Caco-2 (cell line): ENCODE results near the gene ANKRD26. TPM values are rescaled to one million over a fixed set of nuclear protein-coding genes. Genes with fewer than 3 reads are reported as not detected.
A peak's percentile ranks its signal among the peaks of the same experiment; 100 is the strongest.

Experiments
- BruUV-seq: library from RNA; stranded (reverse); fragments of 400-500 nt; replicated peaks from 2 replicates; lab custom pipeline; 2021; lab: Mats Ljungman, UMichigan
- CTCF ChIA-PET: fragments of 300-600 bp; sonication (Branson Sonifier 250); formaldehyde crosslinking; loops from one replicate; lab custom pipeline; 2022; ENCODE audit warnings: antibody characterized with exemption; lab: Charles Lee
- POLR2A ChIA-PET: fragments of 300-600 bp; sonication (Branson Sonifier 250); formaldehyde crosslinking; loops from one replicate; lab custom pipeline; 2022; ENCODE audit warnings: antibody characterized with exemption; lab: Charles Lee
- DNase-seq, 2 experiments: peaks; one replicate each; pipeline versions ENCODE4 v3.0.0 to v3.0.0-alpha.2; 2020 to 2022
- H3K27me3 ChIP-seq: replicated peaks from 2 replicates; pipeline ENCODE4 v1.6.0; 2011; ENCODE audit warnings: low read length; ENCODE audit not compliant: control insufficient read depth, insufficient read depth
- H3K36me3 ChIP-seq: 2 replicates; pipeline ENCODE4 v1.5.1; 2011; ENCODE audit warnings: low read length; ENCODE audit not compliant: control insufficient read depth, insufficient read depth
- H3K4me1 ChIP-seq: fragments of 250-450 bp; sonication (Bioruptor Pico); 2 replicates; pipeline ENCODE4 v1.5.1; 2020; ENCODE audit warnings: mild to moderate bottlenecking
- H3K4me3 ChIP-seq: 2 replicates; pipeline ENCODE4 v1.5.1; 2011; ENCODE audit warnings: low read depth, mild to moderate bottlenecking, control low read depth, low read length
- H3K9me3 ChIP-seq: fragments of 250-450 bp; sonication (Bioruptor Pico); 2 replicates; pipeline ENCODE4 v1.5.1; 2020; ENCODE audit warnings: mild to moderate bottlenecking, moderate library complexity
- H3K27ac Mint-ChIP-seq: one replicate; pipeline ENCODE4 v1.8.0; 2022; ENCODE audit warnings: mixed read lengths; ENCODE audit not compliant: unreplicated experiment
- H3K27me3 Mint-ChIP-seq: one replicate; pipeline ENCODE4 v1.8.0; 2022; ENCODE audit warnings: mixed read lengths; ENCODE audit not compliant: insufficient read depth, unreplicated experiment
- H3K36me3 Mint-ChIP-seq: one replicate; pipeline ENCODE4 v1.8.0; 2022; ENCODE audit warnings: mild to moderate bottlenecking, mixed read lengths; ENCODE audit not compliant: insufficient read depth, unreplicated experiment
- H3K4me1 Mint-ChIP-seq: one replicate; pipeline ENCODE4 v1.8.0; 2022; ENCODE audit warnings: low read depth, mixed read lengths; ENCODE audit not compliant: unreplicated experiment
- H3K4me3 Mint-ChIP-seq: one replicate; pipeline ENCODE4 v1.8.0; 2022; ENCODE audit warnings: mild to moderate bottlenecking, moderate library complexity, mixed read lengths; ENCODE audit not compliant: unreplicated experiment
- H3K9me3 Mint-ChIP-seq: one replicate; pipeline ENCODE4 v1.8.0; 2022; ENCODE audit warnings: mixed read lengths; ENCODE audit not compliant: unreplicated experiment
- CTCF ChIP-seq, 2 experiments: fragments of 200-600 bp in 1 of 2; IDR thresholded peaks; 1 replicate in 1 of 2; 2 replicates in 1 of 2; pipeline versions ENCODE4 v1.5.1 to v1.8.0; 2011 to 2022; ENCODE audit warnings: antibody characterized with exemption in 1 of 2, control low read depth in 1 of 2, inconsistent platforms in 1 of 2, low read depth in 1 of 2, low read length in 1 of 2, mild to moderate bottlenecking in 1 of 2, moderate library complexity in 1 of 2; ENCODE audit not compliant: insufficient read depth in 1 of 2, severe bottlenecking in 1 of 2, unreplicated experiment in 1 of 2
- intact Hi-C: fragments of 100-400 bp; cut with micrococcal nuclease; formaldehyde crosslinking; loops from one replicate; pipeline ENCODE4 v1.10.0; 2022; ENCODE audit not compliant: unreplicated experiment
- total RNA-seq: library from RNA; stranded (reverse); gene quantifications from 2 replicates; pipeline ENCODE4 v1.2.3, GENCODE V29; 2022

ANKRD26 gene
- total RNA-seq, 1 experiment from 2014 or later, result 16.2 TPM

- Histone ChIP-seq H3K36me3 (peaks cover 3% of the 10 kb centered on the region), H3K4me3 (no peak overlapping the region), H3K4me1 (no peaks in the 10 kb centered on the region), H3K9me3 (0 out of 2 replicates have a peak, but pooled peaks cover 3% of the 10 kb centered on the region), H3K27me3 (no peaks in the 10 kb centered on the region)
- H3K27me3 Mint-ChIP-seq, result no peaks in the 10 kb centered on the region
- peaks cover 10% of the 10 kb centered on the region for H3K9me3 Mint-ChIP-seq
- no TSS peak for BruUV-seq
- TF ChIP-seq CTCF (IDR thresholded peaks at IDR 0.05; ENCODE audit: insufficient read depth in 1 of 2, low read depth in 1 of 2, low read length in 1 of 2, severe bottlenecking in 1 of 2, unreplicated experiment in 1 of 2), result no peak
- no peaks in the 10 kb centered on the region for H3K4me1 Mint-ChIP-seq
- no peak for DNase-seq
- H3K36me3 Mint-ChIP-seq, result peaks cover 56% of the 10 kb centered on the region
- H3K27ac Mint-ChIP-seq, result no peak overlapping the region
- H3K4me3 Mint-ChIP-seq, result no peak overlapping the region
- POLR2A ChIA-PET, result no interaction called here
- intact Hi-C loops, result no loop called here
- CTCF ChIA-PET, result no interaction called here
These were observed 7.9 kb upstream of the ANKRD26 start for GRCh38 chr10:27108165-27108564.

DNA sequence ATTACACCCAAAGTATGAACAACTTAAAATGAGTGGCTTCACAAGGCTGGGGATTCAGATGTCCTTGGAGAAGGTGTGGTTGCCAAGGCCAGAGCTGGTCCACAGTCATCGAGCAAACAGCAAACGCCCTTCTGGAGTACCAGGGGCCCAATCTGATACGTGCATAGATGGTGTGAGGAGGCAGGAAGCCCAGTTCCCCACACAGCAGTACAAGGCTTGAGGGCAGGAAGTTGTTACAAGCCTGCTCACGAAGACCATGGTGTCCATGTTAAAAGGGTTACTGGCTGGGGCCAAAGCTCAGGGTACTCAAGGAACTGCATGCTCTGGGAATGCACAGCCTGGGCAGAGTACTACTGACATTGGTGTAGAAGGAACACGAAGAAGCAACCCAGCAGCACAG is 4.6 kb upstream of the ANKRD26 start:
- Mint-ChIP-seq H3K27me3 (peaks cover 2% of the 10 kb centered on the region), H3K4me3 (no peak overlapping the region), H3K4me1 (peaks cover 7% of the 10 kb centered on the region), H3K27ac (no peak overlapping the region), H3K9me3 (peaks cover 10% of the 10 kb centered on the region), H3K36me3 (peaks cover 47% of the 10 kb centered on the region)
- ChIA-PET POLR2A (interaction anchor here (0.5 kb wide), 1 partner anchor 60 kb away, joined by 3 read pairs; no protein-coding TSS in a partner anchor), CTCF (no interaction called here)
- no peaks in the 10 kb centered on the region for H3K27me3 ChIP-seq
- BruUV-seq, result no TSS peak
- H3K9me3 ChIP-seq, result no peaks in the 10 kb centered on the region
- intact Hi-C loops, result loop anchor here (5.0 kb wide), 1 partner anchor 137 kb away; the partner anchor contains the start of gene ACBD5
- H3K4me3 ChIP-seq, result no peak overlapping the region
- H3K36me3 ChIP-seq, result peaks cover 1% of the 10 kb centered on the region; the same call in 1 of the 2 replicates
- TF ChIP-seq CTCF (IDR thresholded peaks at IDR 0.05; ENCODE audit: insufficient read depth in 1 of 2, low read depth in 1 of 2, low read length in 1 of 2, severe bottlenecking in 1 of 2, unreplicated experiment in 1 of 2), result no peak
- no peak for DNase-seq
- no peaks in the 10 kb centered on the region; the same call in 1 of the 2 replicates for H3K4me1 ChIP-seq

DNA sequence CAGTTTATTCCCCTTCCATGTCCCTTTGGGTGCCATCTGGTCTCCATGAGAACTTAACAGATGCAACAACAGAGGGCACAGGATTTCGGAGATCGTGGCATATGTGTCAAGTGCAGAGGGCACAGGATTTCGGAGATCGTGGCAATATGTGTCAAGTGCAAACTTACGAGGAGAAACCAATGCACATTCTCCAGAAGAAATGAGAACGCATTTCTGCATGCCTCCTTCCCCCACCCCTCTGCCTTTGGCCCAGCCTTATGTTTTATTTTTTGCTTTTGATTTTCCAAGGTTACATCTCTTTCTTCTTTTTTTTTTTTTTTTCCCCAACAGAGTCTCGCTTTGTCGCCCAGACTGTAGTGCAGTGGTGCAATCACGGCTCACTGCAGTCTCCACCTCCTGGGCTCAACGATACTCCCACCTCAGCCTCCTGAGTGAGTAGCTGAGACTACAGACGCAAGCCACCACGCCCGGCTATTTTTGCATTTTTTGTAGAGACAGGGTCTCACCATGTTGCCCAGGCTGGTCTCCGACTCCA is 586 bp upstream of the ANKRD26 start:
- TF ChIP-seq CTCF (IDR thresholded peaks at IDR 0.05; ENCODE audit: insufficient read depth in 1 of 2, low read depth in 1 of 2, low read length in 1 of 2, severe bottlenecking in 1 of 2, unreplicated experiment in 1 of 2), result no peak
- Mint-ChIP-seq H3K4me1 (peaks cover 7% of the 10 kb centered on the region), H3K9me3 (no peaks in the 10 kb centered on the region), H3K27me3 (peaks cover 2% of the 10 kb centered on the region), H3K4me3 (peak overlapping the region; percentile 84), H3K27ac (peak overlapping the region; percentile 89), H3K36me3 (peaks cover 28% of the 10 kb centered on the region)
- H3K9me3 ChIP-seq, result no peaks in the 10 kb centered on the region
- ChIA-PET POLR2A (interaction anchor here (0.6 to 1.2 kb wide), 6 partner anchors 24 to 141 kb away, joined by 3 to 13 read pairs (median 3); partner anchors contain the start of genes MASTL and YME1L1), CTCF (interaction anchor here (0.7 to 1.0 kb wide), 3 partner anchors 53 to 1022 kb away, joined by 3 to 8 read pairs (median 3); partner anchors contain the start of genes ABI1 and YME1L1)
- peak overlapping the region; percentile 71 for H3K4me3 ChIP-seq
- H3K27me3 ChIP-seq, result no peaks in the 10 kb centered on the region
- H3K36me3 ChIP-seq, result no peaks in the 10 kb centered on the region; the same call in 1 of the 2 replicates
- peak in 1 of 2 experiments; percentile 37 for DNase-seq
- no peaks in the 10 kb centered on the region; the same call in 1 of the 2 replicates for H3K4me1 ChIP-seq
- intact Hi-C loops, result loop anchor here (1.0 to 5.0 kb wide), 3 partner anchors 54 to 210 kb away; partner anchors contain the start of genes ACBD5, MASTL and YME1L1
- TSS peak; percentile 61 for BruUV-seq
